T-cell (primary cell): ENCODE measurements around the gene ITPR3. TPM values are rescaled to one million over a fixed set of nuclear protein-coding genes. Genes with fewer than 3 reads are reported as not detected.

Source experiments
- ATAC-seq, 4 experiments: fragments of 200-7000 bp in 3 of 4; fragments of 150-1000 bp in 1 of 4; cut with Tn5 transposase; replicated peaks in 1 of 4; 1 replicate in 3 of 4; 2 replicates in 1 of 4; pipeline ENCODE4 v1.10.0; 2021; ENCODE audit warnings: moderate library complexity in 3 of 4, mild to moderate bottlenecking in 2 of 4, moderate number of reproducible peaks in 1 of 4
- CTCF ChIA-PET, 2 donors: fragments of 300-600 bp; sonication (Branson Sonifier 250); formaldehyde crosslinking; loops; one replicate each; lab custom pipeline; 2022; ENCODE audit warnings: antibody characterized with exemption in 2 of 2; lab: Charles Lee
- POLR2A ChIA-PET, 2 donors: fragments of 300-600 bp; sonication (Branson Sonifier 250); formaldehyde crosslinking; loops; one replicate each; lab custom pipeline; 2022; ENCODE audit warnings: antibody characterized with exemption in 2 of 2; lab: Charles Lee
- DNase-seq, 35 experiments: peaks; one replicate each; pipeline versions ENCODE4 v3.0.0 to v3.0.0-alpha.2; 2013 to 2023
- H3K27ac ChIP-seq: one replicate; pipeline ENCODE4 v1.5.1; 2013; ENCODE audit warnings: low read length
- H3K27me3 ChIP-seq, 2 experiments: replicated peaks in 1 of 2; 1 replicate in 1 of 2; 2 replicates in 1 of 2; pipeline versions ENCODE4 v1.6.1 to v1.7.0; 2013; ENCODE audit warnings: low read length in 1 of 2, mixed read lengths in 1 of 2; ENCODE audit not compliant: control insufficient read depth in 2 of 2, insufficient read depth in 2 of 2; ENCODE audit errors: extremely low read depth in 1 of 2
- H3K36me3 ChIP-seq, 2 donors: 1 replicate in 1 of 2; 2 replicates in 1 of 2; pipeline versions ENCODE4 v1.6.1 to v1.7.0; 2013; ENCODE audit warnings: low read length in 1 of 2; ENCODE audit not compliant: control insufficient read depth in 2 of 2, insufficient read depth in 1 of 2; ENCODE audit errors: extremely low read depth in 1 of 2
- H3K4me1 ChIP-seq, 2 experiments: 1 replicate in 1 of 2; 2 replicates in 1 of 2; pipeline versions ENCODE4 v1.6.1 to v1.7.0; 2013; ENCODE audit warnings: low read length in 2 of 2, mixed read lengths in 1 of 2; ENCODE audit not compliant: insufficient read depth in 2 of 2, control insufficient read depth in 1 of 2; ENCODE audit errors: extremely low read depth in 1 of 2
- H3K4me3 ChIP-seq, 2 donors: 1 replicate in 1 of 2; 2 replicates in 1 of 2; pipeline versions ENCODE4 v1.5.1 to v1.7.0; 2013; ENCODE audit warnings: mild to moderate bottlenecking in 2 of 2, low read length in 1 of 2, moderate library complexity in 1 of 2; ENCODE audit not compliant: control insufficient read depth in 1 of 2; ENCODE audit errors: extremely low read depth in 1 of 2
- H3K9me3 ChIP-seq: 2 replicates; pipeline ENCODE4 v1.7.0; 2013
- H3K27ac Mint-ChIP-seq, 2 donors: one replicate each; pipeline ENCODE4 v1.8.0; 2020 to 2021; ENCODE audit warnings: mild to moderate bottlenecking in 2 of 2, mixed read lengths in 2 of 2
- H3K27me3 Mint-ChIP-seq, 2 donors: one replicate each; pipeline ENCODE4 v1.8.0; 2021 to 2022; ENCODE audit warnings: mixed read lengths in 2 of 2
- H3K36me3 Mint-ChIP-seq: one replicate; pipeline ENCODE4 v1.8.0; 2021; ENCODE audit warnings: mixed read lengths
- H3K4me1 Mint-ChIP-seq, 3 donors: one replicate each; pipeline ENCODE4 v1.8.0; 2020 to 2022; ENCODE audit warnings: mixed read lengths in 3 of 3, mild to moderate bottlenecking in 1 of 3
- H3K4me3 Mint-ChIP-seq, 3 donors: one replicate each; pipeline ENCODE4 v1.8.0; 2020 to 2022; ENCODE audit warnings: mild to moderate bottlenecking in 3 of 3, mixed read lengths in 3 of 3, moderate library complexity in 3 of 3
- H3K9me3 Mint-ChIP-seq, 3 donors: one replicate each; pipeline ENCODE4 v1.8.0; 2020 to 2022; ENCODE audit warnings: mixed read lengths in 3 of 3
- whole genome bisulfite sequencing: methylation state at CpG from one replicate; pipeline ENCODE4 v1.1.5; 2013; ENCODE audit warnings: missing lambda C conversion rate; ENCODE audit not compliant: insufficient coverage; 5-methylcytosine and 5-hydroxymethylcytosine counted together
- total RNA-seq, 35 experiments: library from RNA in 6 of 35; stranded (reverse) in 6 of 35; fragments of 120-200 nt in 1 of 35; gene quantifications; one replicate each; pipeline versions ENCODE4 v1.2.1 to v1.2.4 and lab custom pipeline; 2013 to 2026

The ITPR3 gene
- total RNA-seq, 5 donors from 2014 or later (not counting 1 experiment from before 2014, with no cell fraction given) = 49.2 to 63.6 (median 62.4) TPM

- 97% methylated on average over 4 of the region's 8 CpGs for WGBS
- H3K36me3 ChIP-seq = no peaks in the 10 kb centered on the region
- ATAC-seq (no peak), DNase-seq (peak in 1 of 35 experiments; percentile 22)
- H3K4me1 ChIP-seq = peaks cover 15 to 37% of the 10 kb centered on the region in 2 experiments
- no peak overlapping the region for H3K4me3 Mint-ChIP-seq
- no peaks in the 10 kb centered on the region for H3K27me3 Mint-ChIP-seq
- no peak overlapping the region for H3K4me3 ChIP-seq
- H3K9me3 Mint-ChIP-seq = no peaks in the 10 kb centered on the region
- H3K27ac Mint-ChIP-seq = peak overlapping the region; percentile 55 to 75
- H3K36me3 Mint-ChIP-seq = no peaks in the 10 kb centered on the region
- H3K4me1 Mint-ChIP-seq = peaks cover 20 to 33% (median 25%) of the 10 kb centered on the region in 3 donors
- H3K27me3 ChIP-seq = no peaks in the 10 kb centered on the region
- no peak overlapping the region for H3K27ac ChIP-seq
- CTCF ChIA-PET = interaction anchor here in 1 of 2 donors (0.7 kb wide), 1 partner anchor 442 kb away, joined by 5 read pairs; no protein-coding TSS in a partner anchor
- no peaks in the 10 kb centered on the region for H3K9me3 ChIP-seq
- POLR2A ChIA-PET = no interaction called here
These were observed 37.4 kb upstream of the ITPR3 start for GRCh38 chr6:33583591-33584155.

GRCh38 chr6:33584700-33585402 is 36.3 kb upstream of the ITPR3 start:
- Histone ChIP-seq H3K4me3 (no peak overlapping the region), H3K27me3 (no peaks in the 10 kb centered on the region), H3K27ac (peak overlapping the region; percentile 67), H3K9me3 (no peaks in the 10 kb centered on the region), H3K36me3 (no peaks in the 10 kb centered on the region), H3K4me1 (peaks cover 12 to 26% of the 10 kb centered on the region in 2 experiments)
- Mint-ChIP-seq H3K27me3 (no peaks in the 10 kb centered on the region), H3K27ac (peak overlapping the region; percentile 90), H3K36me3 (no peaks in the 10 kb centered on the region), H3K4me3 (no peak overlapping the region), H3K4me1 (peaks cover 16 to 29% (median 20%) of the 10 kb centered on the region in 3 donors), H3K9me3 (no peaks in the 10 kb centered on the region)
- WGBS = 98% methylated on average over 8 of the region's 11 CpGs
- DNase-seq (no peak), ATAC-seq (no peak)
- POLR2A ChIA-PET = no interaction called here
- CTCF ChIA-PET = interaction anchor here (0.7 to 2.8 kb wide), 7 partner anchors 14 to 124 kb away, joined by 3 to 10 read pairs (median 3); no protein-coding TSS in a partner anchor

- Mint-ChIP-seq H3K4me3 (peak overlapping the region in 2 of 3 donors; percentile 31 to 50), H3K27me3 (no peaks in the 10 kb centered on the region), H3K36me3 (no peaks in the 10 kb centered on the region), H3K27ac (peak overlapping the region; percentile 90), H3K9me3 (no peaks in the 10 kb centered on the region), H3K4me1 (peaks cover 11 to 25% (median 16%) of the 10 kb centered on the region in 3 donors)
- ChIA-PET CTCF (interaction anchor here (0.7 to 2.8 kb wide), 7 partner anchors 15 to 123 kb away, joined by 3 to 10 read pairs (median 3); no protein-coding TSS in a partner anchor), POLR2A (no interaction called here)
- H3K4me1 ChIP-seq = peaks cover 10 to 25% of the 10 kb centered on the region in 2 experiments
- ATAC-seq (peak; percentile 89 to 93 (median 90)), DNase-seq (peak; percentile 63 to 93 (median 79))
- no peaks in the 10 kb centered on the region for H3K27me3 ChIP-seq
- H3K4me3 ChIP-seq = peak overlapping the region in 1 of 2 donors; percentile 15
- WGBS = 0% methylated on average over 7 of the region's 14 CpGs
- no peaks in the 10 kb centered on the region for H3K9me3 ChIP-seq
- no peaks in the 10 kb centered on the region for H3K36me3 ChIP-seq
- H3K27ac ChIP-seq = peak overlapping the region; percentile 67
These were observed 35.6 kb upstream of the ITPR3 start for GRCh38 chr6:33585403-33586107.

DNA sequence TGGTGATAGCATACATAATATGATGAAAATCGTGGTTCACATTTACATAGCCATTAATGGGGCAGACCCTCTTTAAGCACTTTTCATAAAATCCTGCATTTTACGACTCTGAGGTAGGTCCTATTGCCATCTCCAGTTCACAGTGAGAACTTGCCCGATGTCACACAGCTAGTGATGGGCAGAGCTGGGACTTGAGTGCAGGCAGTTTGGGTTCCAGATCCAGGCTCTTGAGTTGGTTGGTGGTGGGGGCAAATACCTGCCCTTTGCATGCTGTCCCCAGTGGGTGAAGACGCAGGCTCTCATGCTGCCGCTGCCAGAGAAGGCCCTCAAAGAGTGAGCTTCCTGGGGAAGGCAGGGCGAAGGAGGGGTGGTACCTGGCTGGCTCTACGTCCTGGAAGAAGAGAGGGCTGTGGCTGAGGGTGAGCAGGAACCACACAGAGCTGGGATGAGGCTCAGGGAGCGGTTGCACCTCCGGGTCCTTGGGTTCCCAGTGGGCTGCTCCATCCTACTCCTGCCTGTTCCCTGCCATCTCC is 34.9 kb upstream of the ITPR3 start:
- Histone ChIP-seq H3K27me3 (no peaks in the 10 kb centered on the region), H3K27ac (peak overlapping the region; percentile 67), H3K4me1 (peaks cover 10 to 24% of the 10 kb centered on the region in 2 experiments), H3K9me3 (no peaks in the 10 kb centered on the region), H3K4me3 (no peak overlapping the region), H3K36me3 (no peaks in the 10 kb centered on the region)
- CTCF ChIA-PET = interaction anchor here (0.6 to 2.8 kb wide), 6 partner anchors 15 to 123 kb away, joined by 3 to 10 read pairs (median 4); no protein-coding TSS in a partner anchor
- peak overlapping the region; percentile 90 for H3K27ac Mint-ChIP-seq
- H3K4me1 Mint-ChIP-seq = peaks cover 17 to 29% (median 19%) of the 10 kb centered on the region in 3 donors
- peak in 1 of 35 experiments; percentile 34 for DNase-seq
- H3K9me3 Mint-ChIP-seq = no peaks in the 10 kb centered on the region
- POLR2A ChIA-PET = no interaction called here
- no peaks in the 10 kb centered on the region for H3K36me3 Mint-ChIP-seq
- ATAC-seq = peak in 3 of 4 experiments; percentile 2 to 17 (median 6)
- H3K4me3 Mint-ChIP-seq = peak overlapping the region in 2 of 3 donors; percentile 31 to 50
- WGBS = 94% methylated on average over 7 of the region's 9 CpGs
- H3K27me3 Mint-ChIP-seq = no peaks in the 10 kb centered on the region

GRCh38 chr6:33587529-33587928 is 33.6 kb upstream of the ITPR3 start:
- no peak for ATAC-seq
- H3K9me3 Mint-ChIP-seq = no peaks in the 10 kb centered on the region
- POLR2A ChIA-PET = no interaction called here

GRCh38 chr6:33588894-33589293 is 32.2 kb upstream of the ITPR3 start:
- H3K36me3 Mint-ChIP-seq = no peaks in the 10 kb centered on the region
- Histone ChIP-seq H3K4me3 (no peak overlapping the region), H3K36me3 (no peaks in the 10 kb centered on the region), H3K9me3 (no peaks in the 10 kb centered on the region), H3K27ac (no peak overlapping the region), H3K4me1 (peaks cover 15 to 42% of the 10 kb centered on the region in 2 experiments), H3K27me3 (no peaks in the 10 kb centered on the region)
- ChIA-PET POLR2A (no interaction called here), CTCF (no interaction called here)
- no peak overlapping the region for H3K4me3 Mint-ChIP-seq
- DNase-seq (no peak), ATAC-seq (no peak)
- no peaks in the 10 kb centered on the region for H3K9me3 Mint-ChIP-seq
- H3K27me3 Mint-ChIP-seq = no peaks in the 10 kb centered on the region
- H3K4me1 Mint-ChIP-seq = peaks cover 33 to 49% (median 36%) of the 10 kb centered on the region in 3 donors
- H3K27ac Mint-ChIP-seq = no peak overlapping the region
- WGBS = 89% methylated on average over 3 of the region's 4 CpGs

More at GRCh38 chr6:33587529-33587928, 33.6 kb upstream of the ITPR3 start:
- Mint-ChIP-seq H3K27me3 (no peaks in the 10 kb centered on the region), H3K27ac (peak overlapping the region; percentile 33 to 52), H3K36me3 (no peaks in the 10 kb centered on the region), H3K4me3 (no peak overlapping the region), H3K4me1 (peaks cover 24 to 39% (median 27%) of the 10 kb centered on the region in 3 donors)
- Histone ChIP-seq H3K9me3 (no peaks in the 10 kb centered on the region), H3K36me3 (no peaks in the 10 kb centered on the region), H3K27ac (no peak overlapping the region), H3K4me3 (no peak overlapping the region), H3K27me3 (no peaks in the 10 kb centered on the region), H3K4me1 (peaks cover 11 to 28% of the 10 kb centered on the region in 2 experiments)
- DNase-seq = no peak
- 87% methylated on average over 5 of the region's 8 CpGs for WGBS
- CTCF ChIA-PET = interaction anchor here (0.6 to 2.8 kb wide), 3 partner anchors 20 to 113 kb away, joined by 3 to 15 read pairs (median 10); no protein-coding TSS in a partner anchor
